Epithelial cell of esophagus (primary cell): ENCODE results near the gene ANG.
"Not testable (repeated sequence)": the region's sequence is repeated elsewhere in the genome, so short reads cannot be mapped to it uniquely, and the experiment has no call there.

Experiments
- DNase-seq: peaks from one replicate; pipeline ENCODE4 v3.0.0; 2010; ENCODE audit warnings: low read depth
- H3K4me3 ChIP-seq: 2 replicates; pipeline ENCODE4 v1.5.1; 2011; ENCODE audit warnings: mild to moderate bottlenecking, low read length, control low read depth
- CTCF ChIP-seq: IDR thresholded peaks from 2 replicates; pipeline ENCODE4 v1.5.1; 2011; ENCODE audit warnings: low read depth, mild to moderate bottlenecking, low read length, control low read depth, inconsistent platforms; ENCODE audit not compliant: insufficient read depth; ENCODE audit errors: missing control alignments

The ANG gene

GRCh38 chr14:20688167-20688839 lies at the start of gene ANG:
Gene ANG, plus strand, starts transcription at chr14:20688764. Its CDS starts 4,801 bp downstream, at chr14:20693565.
- TF ChIP-seq CTCF: no peak
- no peak within 1 kb of the TSS for H3K4me3 ChIP-seq
- no peak for DNase-seq

GRCh38 chr14:20641591-20641990 lies 47.0 kb upstream of the ANG start, which contains the start of gene OR6S1:
Gene OR6S1, minus strand, starts transcription at chr14:20641691. Its CDS starts 0 bp downstream, at chr14:20641691.
- no peak for TF ChIP-seq CTCF

GRCh38 chr14:20642182-20642581 lies 46.4 kb upstream of the ANG start:
- no peak for DNase-seq
- H3K4me3 ChIP-seq: no peak overlapping the region
- TF ChIP-seq CTCF: no peak

More at GRCh38 chr14:20641591-20641990, 47.0 kb upstream of the ANG start, which contains the start of gene OR6S1:
- no peak within 1 kb of the TSS for H3K4me3 ChIP-seq
- no peak for DNase-seq

- H3K4me3 ChIP-seq, DNase-seq: not testable (repeated sequence)
Observed at GRCh38 chr14:20642755-20643154, 45.8 kb upstream of the ANG start.

GRCh38 chr14:20644520-20644919 lies 44.0 kb upstream of the ANG start:
- DNase-seq: no peak
- H3K4me3 ChIP-seq: no peak overlapping the region
- no peak for TF ChIP-seq CTCF

- H3K4me3 ChIP-seq: no peak overlapping the region
- TF ChIP-seq CTCF: no peak
Observed at GRCh38 chr14:20645481-20645880, 43.1 kb upstream of the ANG start.

GRCh38 chr14:20652996-20653975 lies 35.3 kb upstream of the ANG start:
- peak; percentile 81 for DNase-seq
- TF ChIP-seq CTCF: no peak
- H3K4me3 ChIP-seq: peak overlapping the region; percentile 34

More at GRCh38 chr14:20645481-20645880, 43.1 kb upstream of the ANG start:
- no peak for DNase-seq
